HEK293 (cell line): ENCODE results near the gene ISM2.

Experiments
- SETDB1 ChIP-seq: IDR thresholded peaks from one replicate; pipeline ENCODE4 v1.6.1; 2017; ENCODE audit warnings: mild to moderate bottlenecking, low read length, moderate library complexity, mixed read lengths; ENCODE audit not compliant: insufficient read length
- ZNF10 ChIP-seq: fragments of 450-650 bp; formaldehyde crosslinking; IDR thresholded peaks from 2 replicates; pipeline ENCODE4 v1.5.1; 2017; ENCODE audit warnings: missing biosample characterization, missing genetic modification characterization
- TF ChIP-seq, protein P1 (sequence below): fragments of 450-650 bp; formaldehyde crosslinking; IDR thresholded peaks from 2 replicates; pipeline ENCODE4 v1.5.1; 2016; ENCODE audit warnings: missing biosample characterization, missing genetic modification characterization

DNA sequence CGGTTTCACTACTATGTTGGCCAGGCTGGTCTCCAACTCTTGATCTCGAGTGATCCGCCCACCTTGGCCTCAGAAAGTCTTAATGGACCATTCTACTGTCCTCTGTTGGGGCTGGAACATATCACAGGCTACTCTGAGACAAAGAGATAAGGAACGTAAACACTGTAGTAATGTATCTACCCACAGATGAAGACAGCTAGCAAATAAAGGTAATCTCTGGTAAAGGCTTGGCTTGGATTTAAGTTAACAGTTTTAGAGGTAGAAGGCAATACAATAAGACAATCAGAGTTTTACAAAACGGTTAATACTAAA lies 44.6 kb upstream of the ISM2 start:
- TF ChIP-seq ZNF10 (tag by site-specific recombination) (no peak), SETDB1 (no peak)
- TF ChIP-seq, protein P1, sequence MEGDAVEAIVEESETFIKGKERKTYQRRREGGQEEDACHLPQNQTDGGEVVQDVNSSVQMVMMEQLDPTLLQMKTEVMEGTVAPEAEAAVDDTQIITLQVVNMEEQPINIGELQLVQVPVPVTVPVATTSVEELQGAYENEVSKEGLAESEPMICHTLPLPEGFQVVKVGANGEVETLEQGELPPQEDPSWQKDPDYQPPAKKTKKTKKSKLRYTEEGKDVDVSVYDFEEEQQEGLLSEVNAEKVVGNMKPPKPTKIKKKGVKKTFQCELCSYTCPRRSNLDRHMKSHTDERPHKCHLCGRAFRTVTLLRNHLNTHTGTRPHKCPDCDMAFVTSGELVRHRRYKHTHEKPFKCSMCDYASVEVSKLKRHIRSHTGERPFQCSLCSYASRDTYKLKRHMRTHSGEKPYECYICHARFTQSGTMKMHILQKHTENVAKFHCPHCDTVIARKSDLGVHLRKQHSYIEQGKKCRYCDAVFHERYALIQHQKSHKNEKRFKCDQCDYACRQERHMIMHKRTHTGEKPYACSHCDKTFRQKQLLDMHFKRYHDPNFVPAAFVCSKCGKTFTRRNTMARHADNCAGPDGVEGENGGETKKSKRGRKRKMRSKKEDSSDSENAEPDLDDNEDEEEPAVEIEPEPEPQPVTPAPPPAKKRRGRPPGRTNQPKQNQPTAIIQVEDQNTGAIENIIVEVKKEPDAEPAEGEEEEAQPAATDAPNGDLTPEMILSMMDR, result no peak
